Epithelial cell of proximal tubule (primary cell): Measurements from ENCODE around the gene FDX1. TPM values are rescaled to one million over a fixed set of nuclear protein-coding genes. Genes with fewer than 3 reads are reported as not detected.

ENCODE experiments used
- DNase-seq: peaks from one replicate; pipeline ENCODE4 v3.0.0-alpha.2; 2011; ENCODE audit warnings: low read depth
- H3K4me3 ChIP-seq: 2 replicates; pipeline ENCODE4 v1.5.1; 2011; ENCODE audit warnings: low read depth, mild to moderate bottlenecking, low read length
- total RNA-seq: library from RNA; depleted of rRNA; stranded (reverse); fragments of >200 nt; gene quantifications from 2 replicates; pipeline ENCODE4 v1.2.3, GENCODE V29; 2015
- TF ChIP-seq, protein P1 (sequence below): conservative IDR thresholded peaks from 2 replicates; pipeline ENCODE4 v1.5.1; 2012; ENCODE audit warnings: low read depth, mild to moderate bottlenecking, low read length

The FDX1 gene
- total RNA-seq, 1 donor from 2014 or later, result 14.2 TPM

DNA sequence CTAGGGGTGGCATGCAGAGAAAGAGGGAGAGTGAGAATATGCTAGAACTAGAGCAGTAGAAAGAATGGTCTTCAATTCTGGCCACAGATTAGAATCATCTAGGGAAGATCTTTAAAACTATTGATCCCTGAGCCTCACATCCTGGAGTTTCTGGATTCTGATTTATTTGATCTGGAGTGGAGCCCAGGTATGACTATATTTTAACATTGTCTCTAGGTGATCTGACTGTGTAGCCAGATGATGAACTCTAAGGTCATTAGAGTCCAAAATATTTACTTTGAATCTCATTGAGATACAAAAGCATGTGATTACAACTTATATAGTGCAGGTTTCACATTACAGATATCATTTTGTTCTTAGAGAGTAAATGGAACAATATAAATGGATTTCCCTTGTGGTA lies 79.7 kb downstream of the FDX1 start:
- TF ChIP-seq, protein P1, sequence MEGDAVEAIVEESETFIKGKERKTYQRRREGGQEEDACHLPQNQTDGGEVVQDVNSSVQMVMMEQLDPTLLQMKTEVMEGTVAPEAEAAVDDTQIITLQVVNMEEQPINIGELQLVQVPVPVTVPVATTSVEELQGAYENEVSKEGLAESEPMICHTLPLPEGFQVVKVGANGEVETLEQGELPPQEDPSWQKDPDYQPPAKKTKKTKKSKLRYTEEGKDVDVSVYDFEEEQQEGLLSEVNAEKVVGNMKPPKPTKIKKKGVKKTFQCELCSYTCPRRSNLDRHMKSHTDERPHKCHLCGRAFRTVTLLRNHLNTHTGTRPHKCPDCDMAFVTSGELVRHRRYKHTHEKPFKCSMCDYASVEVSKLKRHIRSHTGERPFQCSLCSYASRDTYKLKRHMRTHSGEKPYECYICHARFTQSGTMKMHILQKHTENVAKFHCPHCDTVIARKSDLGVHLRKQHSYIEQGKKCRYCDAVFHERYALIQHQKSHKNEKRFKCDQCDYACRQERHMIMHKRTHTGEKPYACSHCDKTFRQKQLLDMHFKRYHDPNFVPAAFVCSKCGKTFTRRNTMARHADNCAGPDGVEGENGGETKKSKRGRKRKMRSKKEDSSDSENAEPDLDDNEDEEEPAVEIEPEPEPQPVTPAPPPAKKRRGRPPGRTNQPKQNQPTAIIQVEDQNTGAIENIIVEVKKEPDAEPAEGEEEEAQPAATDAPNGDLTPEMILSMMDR, result no peak
- DNase-seq, result no peak
- no peak overlapping the region for H3K4me3 ChIP-seq

DNA sequence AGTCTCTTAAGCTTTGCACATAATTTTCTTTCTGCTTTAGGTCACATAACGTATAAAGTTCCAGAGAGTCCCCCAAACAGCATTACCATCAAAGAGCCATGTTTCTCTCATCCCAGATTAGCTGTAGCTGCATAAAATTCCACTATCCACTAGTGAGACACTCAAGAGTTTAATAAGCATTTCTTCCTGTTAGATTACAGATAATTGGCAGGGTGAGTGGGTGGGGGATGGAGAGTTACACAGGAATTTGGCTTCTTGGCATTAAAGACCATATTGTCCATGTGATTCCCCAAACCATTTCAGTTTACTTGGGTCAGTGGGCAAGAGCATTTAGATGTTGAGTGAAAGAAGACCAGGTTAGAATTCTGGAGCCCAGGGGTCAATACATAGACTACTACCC lies 82.3 kb downstream of the FDX1 start:
- no peak for DNase-seq
- TF ChIP-seq, protein P1, result no peak

DNA sequence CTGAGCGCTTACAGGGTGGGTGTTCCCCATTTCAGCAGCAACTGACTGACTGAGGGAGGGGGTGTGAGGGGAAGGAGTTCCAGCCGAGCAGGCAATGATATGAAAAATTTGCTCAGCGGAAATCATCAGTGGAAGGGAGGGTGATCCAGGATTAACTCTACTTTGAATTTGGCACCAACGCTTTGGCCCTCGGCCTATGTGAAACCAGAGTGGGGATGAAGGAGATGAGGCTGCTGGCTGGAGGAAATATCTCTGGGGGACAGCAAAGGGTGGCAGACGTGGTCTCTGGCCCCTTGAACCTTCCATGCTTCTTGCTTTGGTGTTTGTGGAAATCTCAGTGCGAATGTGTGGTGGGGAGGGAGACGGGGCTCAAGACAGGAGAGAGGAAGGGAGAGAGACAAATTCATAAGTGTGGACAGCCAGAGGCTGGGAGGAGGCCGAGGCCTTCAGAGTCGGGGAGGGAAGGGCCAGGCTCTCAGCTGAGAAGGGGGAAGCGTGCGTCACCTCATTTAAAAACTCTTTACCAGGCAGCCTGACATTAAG lies 83.6 kb downstream of the FDX1 start:
- DNase-seq, result no peak
- H3K4me3 ChIP-seq, result no peak overlapping the region
- TF ChIP-seq, protein P1, result no peak

More for the DNA sequence above, 82.3 kb downstream of the FDX1 start:
- H3K4me3 ChIP-seq, result no peak overlapping the region

GRCh38 chr11:110513846-110514437 lies 84.2 kb downstream of the FDX1 start:
- no peak overlapping the region for H3K4me3 ChIP-seq
- DNase-seq, result no peak
- TF ChIP-seq, protein P1, result no peak

Other genes with a start within 250 kb of the FDX1 start
- 72.3 and 103 TPM in 2 replicates for gene RDX, start 133.3 kb upstream of the FDX1 start, total RNA-seq